Activated CD8-positive, alpha-beta T cell treated with anti-CD3 and anti-CD28 coated beads for 36 hours (primary cell): ENCODE results near the gene FRMD4A. TPM values are rescaled to one million over a fixed set of nuclear protein-coding genes. Genes with fewer than 3 reads are reported as not detected.

ENCODE experiments used
- ATAC-seq: fragments of 200-7000 bp; cut with Tn5 transposase; one replicate; pipeline ENCODE4 v1.10.0; 2021; ENCODE audit warnings: mild to moderate bottlenecking, moderate library complexity
- CTCF ChIA-PET: fragments of 350-600 bp; sonication (Branson Sonifier 250); formaldehyde crosslinking; loops from one replicate; lab custom pipeline; 2021; ENCODE audit warnings: antibody characterized with exemption; lab: Charles Lee
- POLR2A ChIA-PET: fragments of 350-600 bp; sonication (Branson Sonifier 250); formaldehyde crosslinking; loops from one replicate; lab custom pipeline; 2021; ENCODE audit warnings: antibody characterized with exemption; lab: Charles Lee
- DNase-seq: peaks from one replicate; pipeline ENCODE4 v3.0.0-alpha.2; 2020
- H3K27ac Mint-ChIP-seq: one replicate; pipeline ENCODE4 v1.8.0; 2021; ENCODE audit warnings: mild to moderate bottlenecking, mixed read lengths
- H3K27me3 Mint-ChIP-seq: one replicate; pipeline ENCODE4 v1.8.0; 2021; ENCODE audit warnings: mixed read lengths
- H3K36me3 Mint-ChIP-seq: one replicate; pipeline ENCODE4 v1.8.0; 2021; ENCODE audit warnings: low read depth, mixed read lengths
- H3K4me1 Mint-ChIP-seq: one replicate; pipeline ENCODE4 v1.8.0; 2021; ENCODE audit warnings: low read depth, mixed read lengths
- H3K4me3 Mint-ChIP-seq: one replicate; pipeline ENCODE4 v1.8.0; 2021; ENCODE audit warnings: mild to moderate bottlenecking, moderate library complexity, mixed read lengths
- H3K9me3 Mint-ChIP-seq: one replicate; pipeline ENCODE4 v1.8.0; 2021; ENCODE audit warnings: mixed read lengths
- intact Hi-C: fragments of 100-400 bp; cut with micrococcal nuclease; formaldehyde crosslinking; loops from one replicate; pipeline ENCODE4 v1.10.0; 2022
- total RNA-seq, 2 experiments: library from RNA; stranded (reverse); gene quantifications; one replicate each; pipeline ENCODE4 v1.2.3, GENCODE V29; 2021
- TF ChIP-seq, protein P1 (sequence below): fragments of 200-600 bp; IDR thresholded peaks from one replicate; pipeline ENCODE4 v1.8.0; 2022; ENCODE audit warnings: antibody characterized with exemption, mild to moderate bottlenecking

The FRMD4A gene
- total RNA-seq, 2 experiments from 2014 or later = 2.1 to 2.8 TPM

DNA sequence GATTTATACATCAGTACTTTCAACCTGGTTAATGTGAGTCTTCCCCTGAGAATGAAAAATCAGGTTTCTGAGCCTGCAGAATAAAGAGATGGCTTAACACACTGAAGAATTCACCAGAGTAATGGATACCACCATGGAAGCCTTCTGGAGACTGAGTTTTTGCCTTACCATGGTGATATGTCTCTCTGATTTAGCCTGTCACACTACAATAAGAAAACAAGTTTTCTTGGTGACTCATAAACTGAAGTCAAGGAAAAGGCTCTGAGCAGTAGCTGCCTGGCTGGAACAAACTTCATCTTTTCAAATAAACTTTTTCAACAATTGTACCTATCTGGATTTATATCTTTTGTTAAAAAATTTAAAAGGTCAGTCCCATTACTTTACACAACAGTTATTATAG, 515.0 kb downstream of the FRMD4A start:
- Mint-ChIP-seq H3K4me3 (no peak overlapping the region), H3K27me3 (no peaks in the 10 kb centered on the region), H3K27ac (no peak overlapping the region), H3K4me1 (peaks cover 7% of the 10 kb centered on the region), H3K9me3 (peaks cover 19% of the 10 kb centered on the region), H3K36me3 (peaks cover 2% of the 10 kb centered on the region)
- no peak for DNase-seq
- ATAC-seq = no peak
- POLR2A ChIA-PET = no interaction called here
- TF ChIP-seq, protein P1, sequence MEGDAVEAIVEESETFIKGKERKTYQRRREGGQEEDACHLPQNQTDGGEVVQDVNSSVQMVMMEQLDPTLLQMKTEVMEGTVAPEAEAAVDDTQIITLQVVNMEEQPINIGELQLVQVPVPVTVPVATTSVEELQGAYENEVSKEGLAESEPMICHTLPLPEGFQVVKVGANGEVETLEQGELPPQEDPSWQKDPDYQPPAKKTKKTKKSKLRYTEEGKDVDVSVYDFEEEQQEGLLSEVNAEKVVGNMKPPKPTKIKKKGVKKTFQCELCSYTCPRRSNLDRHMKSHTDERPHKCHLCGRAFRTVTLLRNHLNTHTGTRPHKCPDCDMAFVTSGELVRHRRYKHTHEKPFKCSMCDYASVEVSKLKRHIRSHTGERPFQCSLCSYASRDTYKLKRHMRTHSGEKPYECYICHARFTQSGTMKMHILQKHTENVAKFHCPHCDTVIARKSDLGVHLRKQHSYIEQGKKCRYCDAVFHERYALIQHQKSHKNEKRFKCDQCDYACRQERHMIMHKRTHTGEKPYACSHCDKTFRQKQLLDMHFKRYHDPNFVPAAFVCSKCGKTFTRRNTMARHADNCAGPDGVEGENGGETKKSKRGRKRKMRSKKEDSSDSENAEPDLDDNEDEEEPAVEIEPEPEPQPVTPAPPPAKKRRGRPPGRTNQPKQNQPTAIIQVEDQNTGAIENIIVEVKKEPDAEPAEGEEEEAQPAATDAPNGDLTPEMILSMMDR = no peak
- intact Hi-C loops = no loop called here
- CTCF ChIA-PET = no interaction called here

DNA sequence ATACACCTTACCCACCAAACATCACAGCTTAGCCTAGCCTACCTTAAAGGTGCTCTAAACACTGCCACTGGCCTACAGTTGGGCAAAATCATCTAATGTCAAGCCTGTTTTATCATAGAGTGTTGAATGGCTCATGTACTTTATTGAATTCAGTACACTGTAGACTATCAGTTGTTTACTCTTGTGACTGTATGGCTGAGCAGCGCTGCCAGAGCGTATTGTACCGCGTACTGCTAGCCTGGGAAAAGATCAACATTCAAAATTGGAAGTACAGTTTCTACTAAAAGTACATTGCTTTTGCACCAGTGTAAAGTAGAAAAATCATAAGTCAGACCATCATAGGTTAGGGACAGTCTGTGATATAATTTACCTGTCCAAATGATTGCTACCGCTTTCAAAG, 517.2 kb downstream of the FRMD4A start:
- intact Hi-C loops = no loop called here
- no peak for ATAC-seq

DNA sequence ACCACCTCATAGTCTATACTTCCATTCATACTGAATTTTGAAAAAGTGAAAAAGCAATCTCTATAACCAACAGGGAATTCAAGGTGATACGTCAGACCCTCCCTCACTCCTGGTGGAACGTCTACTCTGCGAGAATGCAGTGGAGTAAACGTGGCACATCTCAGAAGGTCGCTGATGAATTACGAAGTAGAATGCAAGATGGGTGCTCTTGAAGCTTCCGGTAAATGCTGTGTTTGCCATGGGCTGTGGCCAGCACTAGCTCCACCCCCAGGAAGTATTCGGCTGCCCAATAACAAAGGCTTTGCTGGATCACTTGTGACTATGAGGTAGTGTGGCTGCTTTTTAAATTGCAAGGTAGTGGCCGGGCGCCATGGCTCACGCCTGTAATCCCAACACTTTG, 517.9 kb downstream of the FRMD4A start:
- ChIA-PET POLR2A (no interaction called here), CTCF (no interaction called here)
- no peak for ATAC-seq
- TF ChIP-seq, protein P1 = no peak
- Mint-ChIP-seq H3K4me1 (no peaks in the 10 kb centered on the region), H3K9me3 (peaks cover 16% of the 10 kb centered on the region), H3K36me3 (peaks cover 2% of the 10 kb centered on the region), H3K27me3 (no peaks in the 10 kb centered on the region), H3K4me3 (no peak overlapping the region), H3K27ac (no peak overlapping the region)
- intact Hi-C loops = no loop called here
- no peak for DNase-seq

More for the DNA sequence above, 517.2 kb downstream of the FRMD4A start:
- ChIA-PET CTCF (no interaction called here), POLR2A (no interaction called here)
- Mint-ChIP-seq H3K36me3 (peaks cover 2% of the 10 kb centered on the region), H3K27me3 (no peaks in the 10 kb centered on the region), H3K4me1 (no peaks in the 10 kb centered on the region), H3K9me3 (peaks cover 17% of the 10 kb centered on the region), H3K27ac (no peak overlapping the region), H3K4me3 (no peak overlapping the region)
- TF ChIP-seq, protein P1 = no peak
- DNase-seq = no peak

DNA sequence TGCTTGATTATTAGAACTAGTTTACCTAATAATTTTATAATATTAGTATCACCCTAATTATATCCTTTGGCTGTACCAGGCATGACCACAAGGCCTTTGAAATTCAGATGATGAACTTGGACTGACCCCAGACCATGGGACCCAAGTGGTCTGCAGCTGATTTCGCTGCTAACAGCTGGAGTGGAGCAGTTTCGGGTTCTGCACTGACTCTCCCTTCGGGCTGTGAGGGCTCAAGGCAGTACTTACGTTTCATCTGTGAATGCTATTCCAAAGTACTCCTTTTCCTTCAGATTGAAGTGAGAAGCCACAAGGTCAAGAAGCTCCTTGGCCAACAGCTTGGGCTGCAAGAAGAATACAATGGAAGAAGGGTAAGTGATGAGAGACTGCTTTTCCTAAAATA, 520.2 kb downstream of the FRMD4A start:
- Mint-ChIP-seq H3K4me3 (no peak overlapping the region), H3K27me3 (no peaks in the 10 kb centered on the region), H3K9me3 (no peaks in the 10 kb centered on the region), H3K4me1 (peaks cover 3% of the 10 kb centered on the region), H3K27ac (no peak overlapping the region), H3K36me3 (no peaks in the 10 kb centered on the region)
- DNase-seq (no peak), ATAC-seq (no peak)
- CTCF ChIA-PET = no interaction called here
- TF ChIP-seq, protein P1 = no peak
- POLR2A ChIA-PET = no interaction called here
- intact Hi-C loops = no loop called here

DNA sequence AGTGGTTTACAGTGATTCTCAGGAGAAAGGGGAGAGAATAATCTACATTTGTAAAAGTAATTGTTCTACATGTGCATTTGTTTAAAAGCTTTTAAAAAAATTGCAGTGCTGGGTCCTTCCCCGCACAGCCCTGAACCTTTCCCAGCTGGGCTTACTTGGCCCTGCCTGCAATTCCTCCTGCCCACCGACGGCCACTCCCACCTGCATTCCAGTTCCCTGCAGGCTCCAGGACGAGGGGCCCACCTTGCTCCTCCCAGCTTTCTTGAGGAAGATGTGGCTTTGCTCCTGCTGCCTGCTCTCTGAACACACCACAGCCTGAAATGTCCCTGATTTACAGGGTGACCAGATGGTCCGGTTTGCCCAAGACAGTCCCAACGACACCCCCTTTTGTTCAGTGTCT, 521.3 kb downstream of the FRMD4A start:
- Mint-ChIP-seq H3K4me1 (peaks cover 3% of the 10 kb centered on the region), H3K36me3 (no peaks in the 10 kb centered on the region), H3K9me3 (no peaks in the 10 kb centered on the region), H3K27me3 (no peaks in the 10 kb centered on the region), H3K4me3 (no peak overlapping the region), H3K27ac (no peak overlapping the region)
- CTCF ChIA-PET = no interaction called here
- no peak for DNase-seq
- intact Hi-C loops = no loop called here
- no peak for ATAC-seq
- POLR2A ChIA-PET = no interaction called here
- TF ChIP-seq, protein P1 = no peak
